ENCODE measurements around the gene SQSTM1. TPM values are rescaled to one million over a fixed set of nuclear protein-coding genes. Genes with fewer than 3 reads are reported as not detected.

Gene SQSTM1
- total and polyA plus RNA-seq, 4 donors, result 127 to 330 (median 256) TPM

- H3K27ac ChIP-seq (ENCODE audit: low read depth in 1 of 2, low read length in 2 of 2), result peak overlapping the region; percentile 2 to 51
- no peaks in the 10 kb centered on the region for H3K9me3 ChIP-seq (ENCODE audit: control insufficient read depth in 4 of 4, low read length in 3 of 4)
- DNase-seq (ENCODE audit: low spot score), result no peak
- H3K9ac ChIP-seq (ENCODE audit: low read depth in 1 of 2, low read length in 2 of 2), result no peak overlapping the region
- WGBS, result 91% methylated on average over 8 of the region's 8 CpGs
- TF ChIP-seq ATF3 (IDR thresholded peaks at IDR 0.05), result no peak
- no peak for TF ChIP-seq CTCF (IDR thresholded peaks at IDR 0.05; ENCODE audit: low read depth, low read length, missing input control)
- no peak for TF ChIP-seq TAF1 (conservative IDR thresholded peaks at IDR 0.05)
- TF ChIP-seq RXRA (IDR thresholded peaks at IDR 0.05), result no peak
- TF ChIP-seq SP1 (IDR thresholded peaks at IDR 0.05), result no peak
- no peak for TF ChIP-seq FOXA2 (IDR thresholded peaks at IDR 0.05)
- TF ChIP-seq EGR1 (IDR thresholded peaks at IDR 0.05; ENCODE audit: low read depth in 2 of 2), result no peak
- no peak for TF ChIP-seq HNF4G (IDR thresholded peaks at IDR 0.05)
- no peak for TF ChIP-seq HNF4A (conservative IDR thresholded peaks at IDR 0.05)
- TF ChIP-seq MAX (IDR thresholded peaks at IDR 0.05), result no peak
- TF ChIP-seq REST (IDR thresholded peaks at IDR 0.05), result no peak
- TF ChIP-seq GABPA (IDR thresholded peaks at IDR 0.05 in 1 of 2, conservative IDR thresholded peaks at IDR 0.05 in 1 of 2), result no peak
- no peak for TF ChIP-seq JUND (IDR thresholded peaks at IDR 0.05)
- TF ChIP-seq FOXA1 (IDR thresholded peaks at IDR 0.05), result no peak
- no peaks in the 10 kb centered on the region for H3K27me3 ChIP-seq (ENCODE audit: control insufficient read depth in 4 of 4, insufficient read depth in 4 of 4, low read length in 3 of 4)
- H3K36me3 ChIP-seq (ENCODE audit: control insufficient read depth in 4 of 4, insufficient read depth in 3 of 4, low read depth in 1 of 4, low read length in 3 of 4), result peaks cover 6 to 28% (median 18%) of the 10 kb centered on the region in 4 donors
- peaks cover 0 to 14% (median 13%) of the 10 kb centered on the region in 4 donors for H3K4me1 ChIP-seq (ENCODE audit: control insufficient read depth in 4 of 4, insufficient read depth in 4 of 4, low read length in 3 of 4)
- no peak overlapping the region for H3K4me3 ChIP-seq (ENCODE audit: low read depth in 1 of 3, low read length in 3 of 3)
Observed at GRCh38 chr5:179852993-179853547, 32.4 kb downstream of the SQSTM1 start.

GRCh38 chr5:179854356-179854755, 33.7 kb downstream of the SQSTM1 start:
- Histone ChIP-seq H3K36me3 (ENCODE audit: control insufficient read depth in 4 of 4, insufficient read depth in 3 of 4, low read depth in 1 of 4, low read length in 3 of 4) (peaks cover 6 to 21% (median 17%) of the 10 kb centered on the region in 4 donors), H3K4me1 (ENCODE audit: control insufficient read depth in 4 of 4, insufficient read depth in 4 of 4, low read length in 3 of 4) (peaks cover 0 to 16% (median 14%) of the 10 kb centered on the region in 4 donors), H3K27me3 (ENCODE audit: control insufficient read depth in 4 of 4, insufficient read depth in 4 of 4, low read length in 3 of 4) (no peaks in the 10 kb centered on the region), H3K4me3 (ENCODE audit: low read depth in 1 of 3, low read length in 3 of 3) (no peak overlapping the region), H3K9ac (ENCODE audit: low read depth in 1 of 2, low read length in 2 of 2) (no peak overlapping the region), H3K9me3 (ENCODE audit: control insufficient read depth in 4 of 4, low read length in 3 of 4) (no peaks in the 10 kb centered on the region), H3K27ac (ENCODE audit: low read depth in 1 of 2, low read length in 2 of 2) (no peak overlapping the region)
- 96% methylated on average over 8 of the region's 8 CpGs for WGBS
- no peak for DNase-seq (ENCODE audit: low spot score)
- TF ChIP-seq NR2F2 (IDR thresholded peaks at IDR 0.05), result no peak

All from liver (tissue), 9 donors.